ENCODE data around the gene SYPL1. TPM values are rescaled to one million over a fixed set of nuclear protein-coding genes. Genes with fewer than 3 reads are reported as not detected.

Gene SYPL1
- total and polyA plus RNA-seq, 9 of the 15 experiments (the other 6 are each of a cell fraction or from before 2014, with no cell fraction given): 23.8 to 214 (median 70.2) TPM

- TF ChIP-seq FOXK2 (conservative IDR thresholded peaks at IDR 0.05 in 1 of 2, IDR thresholded peaks at IDR 0.05 in 1 of 2; ENCODE audit: low read depth in 2 of 2) (peak; percentile 95 to 97), DNMT1 (IDR thresholded peaks at IDR 0.05) (no peak), YY1 (IDR thresholded peaks at IDR 0.05; ENCODE audit: borderline replicate concordance in 1 of 3, control insufficient read depth in 1 of 3, extremely low read depth in 1 of 3, insufficient read depth in 3 of 3, insufficient read length in 1 of 3, insufficient replicate concordance in 2 of 3, low read depth in 1 of 3, low read length in 2 of 3) (no peak), RBBP5 (IDR thresholded peaks at IDR 0.05; ENCODE audit: borderline replicate concordance, insufficient read depth, low read length, poor library complexity, severe bottlenecking) (no peak), KAT7 (CRISPR knock-in tag; IDR thresholded peaks at IDR 0.05; ENCODE audit: borderline replicate concordance) (no peak), POLR2AphosphoS5 (IDR thresholded peaks at IDR 0.05; ENCODE audit: control insufficient read depth, insufficient read depth, low read depth, low read length) (peak; percentile 93), MEIS2 (IDR thresholded peaks at IDR 0.05; ENCODE audit: partially characterized antibody) (peak; percentile 100), DLX4 (CRISPR knock-in tag; IDR thresholded peaks at IDR 0.05) (no peak), CBFA2T3 (IDR thresholded peaks at IDR 0.05) (peak; percentile 97), ZNF277 (CRISPR knock-in tag; IDR thresholded peaks at IDR 0.05; ENCODE audit: borderline replicate concordance) (no peak), PRPF4 (IDR thresholded peaks at IDR 0.05; ENCODE audit: insufficient read depth, low read depth, low read length, poor library complexity, severe bottlenecking) (no peak), NFXL1 (CRISPR knock-in tag; IDR thresholded peaks at IDR 0.05) (no peak), POLR3A (IDR thresholded peaks at IDR 0.05; ENCODE audit: borderline replicate concordance, extremely low read depth, insufficient read depth, insufficient read length) (no peak), CREB1 (IDR thresholded peaks at IDR 0.05) (peak; percentile 52; the same call in 1 of the 2 replicates), CREB1 (CRISPR knock-in tag; IDR thresholded peaks at IDR 0.05) (no peak), CHAMP1 (IDR thresholded peaks at IDR 0.05) (peak; percentile 69; the same call in 1 of the 2 replicates), ZBTB9 (CRISPR knock-in tag; IDR thresholded peaks at IDR 0.05) (peak; percentile 47; the same call in 1 of the 2 replicates), THAP7 (CRISPR knock-in tag; IDR thresholded peaks at IDR 0.05) (no peak), ZNF143 (CRISPR knock-in tag; IDR thresholded peaks at IDR 0.05) (no peak), MTF1 (CRISPR knock-in tag; IDR thresholded peaks at IDR 0.05; ENCODE audit: borderline replicate concordance) (no peak)
Observed at GRCh38 chr7:106071999-106072714, 40.0 kb downstream of the SYPL1 start (continued).

Data from K562 (cell line).